Mucosa of rectum (tissue), 2 donors: ENCODE data around the gene HES3.
A peak's percentile ranks its signal among the peaks of the same experiment; 100 is the strongest.

Source experiments
- H3K27ac ChIP-seq, 2 donors: one replicate each; pipeline ENCODE4 v1.7.0; 2013; ENCODE audit warnings: inconsistent platforms in 2 of 2, low read depth in 2 of 2, low read length in 2 of 2
- H3K27me3 ChIP-seq, 2 donors: one replicate each; pipeline ENCODE4 v1.7.0; 2013; ENCODE audit warnings: low read length in 2 of 2; ENCODE audit not compliant: control insufficient read depth in 2 of 2, insufficient read depth in 2 of 2
- H3K36me3 ChIP-seq, 2 donors: one replicate each; pipeline ENCODE4 v1.7.0; 2013; ENCODE audit warnings: low read length in 2 of 2; ENCODE audit not compliant: control insufficient read depth in 2 of 2, insufficient read depth in 2 of 2
- H3K4me1 ChIP-seq, 2 donors: one replicate each; pipeline ENCODE4 v1.7.0; 2013; ENCODE audit warnings: low read length in 2 of 2, mild to moderate bottlenecking in 1 of 2; ENCODE audit not compliant: control insufficient read depth in 2 of 2, insufficient read depth in 2 of 2
- H3K4me3 ChIP-seq, 2 donors: one replicate each; pipeline ENCODE4 v1.7.0; 2013; ENCODE audit warnings: low read length in 2 of 2
- H3K9ac ChIP-seq, 2 donors: one replicate each; pipeline ENCODE4 v1.7.0; 2013; ENCODE audit warnings: low read length in 2 of 2, low read depth in 1 of 2, mild to moderate bottlenecking in 1 of 2
- H3K9me3 ChIP-seq, 2 donors: one replicate each; pipeline ENCODE4 v1.7.0; 2013; ENCODE audit warnings: low read length in 2 of 2; ENCODE audit not compliant: control insufficient read depth in 2 of 2
- donor health status: healthy.
- donor health status: Normal muscosa, but diverticular disease.

HES3 gene

DNA sequence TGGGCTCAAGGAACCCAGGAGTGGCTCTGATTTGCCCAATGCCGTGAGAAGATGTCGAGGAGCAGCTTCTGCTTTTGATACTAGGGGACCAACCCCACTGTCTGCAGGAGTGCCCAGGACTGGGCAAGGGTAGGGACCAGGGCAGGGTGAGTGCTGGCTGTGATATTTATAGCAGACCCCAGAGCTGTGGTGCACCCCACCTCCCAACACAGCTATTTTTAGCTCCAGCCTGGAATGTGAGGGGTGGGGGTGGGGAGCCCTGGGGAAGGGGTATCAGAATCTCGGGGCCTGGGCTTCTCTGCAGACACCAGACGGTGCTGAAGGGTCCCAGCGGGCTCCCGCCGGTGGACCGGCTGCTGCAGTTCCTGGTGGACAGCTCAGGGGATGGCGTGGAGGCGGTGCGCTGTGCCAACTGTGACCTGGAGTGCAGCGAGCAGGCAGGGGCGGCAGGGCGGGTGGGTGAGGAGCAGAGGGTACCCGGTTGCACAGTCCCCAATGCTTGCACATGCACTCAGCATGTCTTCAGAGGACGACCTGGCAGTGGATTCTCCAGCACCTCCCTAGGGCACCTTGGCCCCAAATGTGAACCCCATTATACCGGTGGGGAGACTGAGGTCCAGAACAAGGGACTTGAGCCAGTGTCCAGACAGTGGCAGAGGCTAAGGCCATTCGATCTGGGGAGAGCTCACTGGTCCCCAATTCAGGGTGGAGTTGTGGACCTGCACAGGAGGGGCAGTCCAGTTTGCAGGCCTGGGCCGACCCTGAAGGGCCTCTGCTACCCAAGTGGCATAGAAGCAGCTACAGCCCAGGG is 36.7 kb upstream of the HES3 start:
- Histone ChIP-seq H3K9me3 (no peaks in the 10 kb centered on the region), H3K27ac (no peak overlapping the region), H3K9ac (no peak overlapping the region), H3K4me1 (peaks cover 10 to 27% of the 10 kb centered on the region in 2 donors), H3K36me3 (no peaks in the 10 kb centered on the region), H3K4me3 (peak overlapping the region in 1 of 2 donors; percentile 84), H3K27me3 (no peaks in the 10 kb centered on the region)

DNA sequence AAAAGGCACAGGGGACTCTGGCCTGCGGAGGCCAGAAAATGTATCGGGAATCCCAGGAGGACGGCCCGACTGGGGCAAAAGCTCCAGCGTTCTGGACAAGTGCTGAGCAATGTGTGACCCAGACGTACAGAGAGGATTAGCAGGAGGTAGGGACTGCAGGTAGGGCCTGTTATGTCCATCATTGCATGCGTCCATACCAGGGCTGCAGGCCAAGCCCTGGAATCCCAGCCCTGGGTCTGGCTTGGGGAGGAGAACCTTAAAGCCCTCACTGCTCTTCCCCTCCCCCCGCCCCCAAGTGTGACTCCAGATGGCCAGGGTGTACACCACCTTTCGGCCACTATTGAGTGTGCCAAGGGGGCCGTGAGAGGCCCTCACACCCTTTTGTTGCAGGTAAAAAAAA is 36.1 kb upstream of the HES3 start:
- no peak overlapping the region for H3K27ac ChIP-seq
- H3K4me3 ChIP-seq = no peak overlapping the region

DNA sequence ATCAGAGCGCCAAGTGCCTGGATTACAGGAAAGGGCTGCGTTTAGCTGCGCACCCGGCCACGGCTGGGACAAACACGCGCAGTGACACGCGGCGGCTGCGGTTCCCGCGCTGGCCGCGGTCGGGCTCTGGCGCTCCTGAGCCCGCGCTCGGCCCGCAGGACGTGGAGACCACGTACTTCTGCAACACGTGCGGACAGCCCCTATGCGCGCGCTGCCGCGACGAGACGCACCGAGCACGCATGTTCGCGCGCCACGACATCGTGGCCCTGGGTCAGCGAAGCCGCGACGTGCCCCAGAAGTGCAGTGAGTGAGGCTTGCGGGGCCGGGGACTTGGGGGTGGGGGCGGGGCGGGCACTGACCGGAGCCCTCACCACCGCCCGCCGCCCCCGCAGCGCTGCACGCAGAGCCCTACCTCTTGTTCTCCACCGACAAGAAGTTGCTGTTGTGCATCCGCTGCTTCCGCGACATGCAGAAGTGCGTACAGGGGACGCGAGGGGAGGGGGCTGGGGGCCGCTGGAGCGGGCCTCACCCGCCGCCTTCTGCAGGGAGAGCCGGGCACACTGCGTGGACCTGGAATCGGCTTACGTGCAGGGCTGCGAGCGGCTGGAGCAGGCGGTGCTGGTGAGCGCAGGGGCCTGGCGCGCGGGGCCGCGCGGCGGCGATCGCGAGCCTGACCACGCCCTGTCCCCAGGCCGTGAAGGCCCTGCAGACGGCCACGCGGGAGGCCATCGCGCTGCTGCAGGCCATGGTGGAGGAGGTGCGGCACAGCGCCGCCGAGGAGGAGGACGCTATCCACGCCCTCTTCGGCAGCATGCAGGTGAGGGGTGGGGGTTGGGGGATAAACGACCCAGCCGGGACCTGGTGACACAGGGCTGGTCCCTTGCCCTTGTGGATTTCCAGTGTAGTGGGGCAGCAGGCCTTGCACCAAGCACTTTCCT is 35.0 kb upstream of the HES3 start:
- peak overlapping the region; percentile 48 to 60 for H3K4me3 ChIP-seq
- H3K9ac ChIP-seq = no peak overlapping the region
- no peaks in the 10 kb centered on the region for H3K9me3 ChIP-seq
- H3K27ac ChIP-seq = no peak overlapping the region
- no peaks in the 10 kb centered on the region for H3K27me3 ChIP-seq
- H3K4me1 ChIP-seq = peaks cover 10 to 27% of the 10 kb centered on the region in 2 donors
- H3K36me3 ChIP-seq = no peaks in the 10 kb centered on the region

More for the DNA sequence above, 36.1 kb upstream of the HES3 start:
- no peaks in the 10 kb centered on the region for H3K36me3 ChIP-seq
- no peaks in the 10 kb centered on the region for H3K9me3 ChIP-seq
- no peaks in the 10 kb centered on the region for H3K27me3 ChIP-seq
- H3K9ac ChIP-seq = no peak overlapping the region
- peaks cover 10 to 27% of the 10 kb centered on the region in 2 donors for H3K4me1 ChIP-seq

DNA sequence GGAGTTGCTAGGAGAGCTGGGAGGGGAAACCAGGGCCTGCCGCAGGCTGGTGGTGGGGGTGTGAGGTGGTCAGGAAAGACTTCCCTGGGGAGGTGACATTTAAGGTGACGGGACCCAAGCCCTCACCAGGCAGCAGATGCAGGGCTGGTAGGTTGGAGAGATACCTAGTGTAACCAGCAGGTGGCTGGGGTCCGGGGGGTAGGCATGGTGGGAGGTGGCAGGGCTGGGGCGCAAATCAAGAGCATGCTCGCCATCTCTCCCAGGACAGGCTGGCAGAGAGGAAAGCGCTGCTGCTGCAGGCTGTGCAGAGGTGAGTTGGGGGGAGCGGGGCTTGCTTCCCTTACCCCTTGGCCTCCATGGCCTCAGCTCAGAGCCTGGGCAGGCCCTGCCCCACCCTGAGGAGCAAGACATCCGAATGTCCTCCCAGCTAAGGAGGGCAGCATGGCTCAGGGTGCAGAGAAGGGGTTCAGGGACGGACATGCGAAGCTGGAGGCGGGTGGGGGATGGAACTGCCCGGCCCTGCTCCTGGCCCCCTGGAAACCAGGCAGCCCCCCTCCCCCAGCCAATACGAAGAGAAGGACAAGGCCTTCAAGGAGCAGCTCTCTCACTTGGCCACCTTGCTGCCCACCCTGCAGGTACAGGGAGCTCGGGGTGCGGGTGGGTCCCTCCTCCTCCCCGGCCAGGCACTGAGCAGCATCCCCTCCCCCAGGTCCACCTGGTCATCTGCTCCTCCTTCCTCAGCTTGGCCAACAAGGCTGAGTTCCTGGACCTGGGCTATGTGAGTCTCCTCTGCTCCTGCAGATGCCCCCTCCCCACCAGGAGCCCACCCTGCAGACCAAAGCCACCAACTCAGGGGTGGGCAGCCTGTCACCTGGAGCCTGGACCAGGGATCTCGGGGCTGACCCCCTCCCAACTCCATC is 34.1 kb upstream of the HES3 start:
- Histone ChIP-seq H3K9ac (no peak overlapping the region), H3K27ac (no peak overlapping the region), H3K4me1 (peaks cover 7 to 23% of the 10 kb centered on the region in 2 donors), H3K4me3 (peak overlapping the region; percentile 48 to 60), H3K27me3 (no peaks in the 10 kb centered on the region), H3K9me3 (no peaks in the 10 kb centered on the region), H3K36me3 (no peaks in the 10 kb centered on the region)

DNA sequence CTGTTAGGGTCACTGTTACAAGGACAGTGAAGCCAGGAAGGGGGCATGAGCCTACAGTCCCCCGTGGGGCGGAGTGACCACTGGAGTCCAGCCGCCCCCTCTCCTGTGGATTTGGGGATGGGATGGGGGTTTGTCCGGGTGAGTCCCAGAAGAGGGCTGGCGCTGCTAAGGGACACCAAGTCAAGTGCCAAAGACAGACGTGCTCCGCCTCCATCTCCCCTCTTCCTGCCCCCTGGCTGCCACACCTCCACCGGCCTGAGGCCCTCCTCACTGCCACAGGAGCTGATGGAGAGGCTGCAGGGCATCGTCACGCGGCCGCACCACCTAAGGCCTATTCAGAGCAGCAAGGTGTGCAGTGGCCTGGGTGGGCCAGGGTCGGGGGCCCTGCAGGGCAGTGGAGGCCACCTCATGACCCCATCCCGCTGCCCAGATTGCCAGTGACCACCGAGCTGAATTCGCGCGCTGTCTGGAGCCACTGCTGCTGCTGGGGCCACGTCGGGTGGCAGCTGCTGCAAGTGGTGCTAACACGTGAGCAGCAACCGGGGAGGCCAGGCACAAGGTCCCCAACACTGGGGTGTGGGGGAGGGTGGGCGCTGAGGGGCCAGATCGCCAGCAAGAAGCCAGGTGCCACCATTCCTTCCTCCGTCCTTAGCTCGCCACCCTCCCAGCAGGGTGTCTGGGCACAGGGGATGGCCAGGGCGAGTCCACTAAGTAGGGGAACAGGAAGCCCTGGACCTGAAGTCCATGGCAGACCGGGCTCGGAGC is 33.2 kb upstream of the HES3 start:
- Histone ChIP-seq H3K9ac (no peak overlapping the region), H3K36me3 (no peaks in the 10 kb centered on the region), H3K27me3 (no peaks in the 10 kb centered on the region), H3K27ac (no peak overlapping the region), H3K9me3 (no peaks in the 10 kb centered on the region), H3K4me3 (no peak overlapping the region), H3K4me1 (peaks cover 4 to 21% of the 10 kb centered on the region in 2 donors)

DNA sequence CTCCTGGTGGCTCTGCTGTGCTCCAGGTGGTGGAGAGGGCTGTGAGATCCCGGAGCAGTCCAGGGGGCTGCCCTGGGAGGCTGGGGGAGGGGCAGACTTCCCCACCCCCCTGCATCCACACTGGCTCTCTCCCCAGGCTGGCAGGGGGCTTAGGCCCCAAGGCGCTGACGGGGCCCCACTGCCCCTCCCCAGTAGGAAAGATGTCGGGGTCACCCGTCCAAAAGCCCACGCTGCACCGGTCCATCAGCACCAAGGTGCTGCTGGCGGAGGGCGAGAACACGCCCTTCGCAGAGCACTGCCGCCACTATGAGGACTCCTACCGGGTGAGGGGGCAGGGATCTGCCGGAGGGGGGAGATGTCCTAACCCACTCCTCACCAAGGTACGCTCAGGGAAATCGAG is 32.2 kb upstream of the HES3 start:
- Histone ChIP-seq H3K4me1 (peaks cover 4 to 15% of the 10 kb centered on the region in 2 donors), H3K9ac (no peak overlapping the region), H3K9me3 (no peaks in the 10 kb centered on the region), H3K27ac (no peak overlapping the region), H3K4me3 (no peak overlapping the region), H3K27me3 (no peaks in the 10 kb centered on the region), H3K36me3 (no peaks in the 10 kb centered on the region)

DNA sequence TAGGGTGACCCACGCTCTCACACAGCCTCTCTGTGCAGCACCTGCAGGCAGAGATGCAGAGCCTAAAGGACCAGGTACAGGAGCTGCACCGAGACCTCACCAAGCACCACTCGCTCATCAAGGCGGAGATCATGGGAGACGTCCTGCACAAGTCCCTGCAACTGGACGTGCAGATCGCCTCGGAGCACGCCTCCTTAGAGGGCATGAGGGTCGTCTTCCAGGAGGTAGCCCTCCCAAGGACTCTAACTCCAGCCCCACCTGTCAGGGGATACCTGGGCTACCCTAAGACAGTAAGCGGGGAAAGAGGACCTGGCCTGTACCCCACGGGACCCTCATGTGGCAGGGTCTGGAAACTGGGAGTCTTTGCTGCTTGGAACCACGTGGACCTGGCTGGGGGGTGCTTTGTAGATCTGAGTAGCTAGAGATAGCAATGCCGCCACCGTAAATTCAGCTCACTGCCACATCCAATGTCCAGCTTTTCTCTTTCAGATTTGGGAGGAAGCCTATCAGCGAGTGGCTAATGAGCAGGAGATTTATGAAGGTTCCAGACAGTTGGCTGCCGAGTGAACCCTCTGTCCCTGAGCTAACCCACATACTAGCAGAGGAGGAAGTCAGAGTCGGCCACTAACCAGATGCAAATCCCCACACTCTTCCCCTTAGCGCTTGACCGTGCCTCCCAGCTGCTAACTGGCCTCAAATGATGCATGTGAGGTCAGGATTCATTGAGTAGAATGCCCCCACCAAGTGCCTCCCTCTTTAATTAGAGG is 31.6 kb upstream of the HES3 start:
- Histone ChIP-seq H3K27me3 (no peaks in the 10 kb centered on the region), H3K4me3 (no peak overlapping the region)

DNA sequence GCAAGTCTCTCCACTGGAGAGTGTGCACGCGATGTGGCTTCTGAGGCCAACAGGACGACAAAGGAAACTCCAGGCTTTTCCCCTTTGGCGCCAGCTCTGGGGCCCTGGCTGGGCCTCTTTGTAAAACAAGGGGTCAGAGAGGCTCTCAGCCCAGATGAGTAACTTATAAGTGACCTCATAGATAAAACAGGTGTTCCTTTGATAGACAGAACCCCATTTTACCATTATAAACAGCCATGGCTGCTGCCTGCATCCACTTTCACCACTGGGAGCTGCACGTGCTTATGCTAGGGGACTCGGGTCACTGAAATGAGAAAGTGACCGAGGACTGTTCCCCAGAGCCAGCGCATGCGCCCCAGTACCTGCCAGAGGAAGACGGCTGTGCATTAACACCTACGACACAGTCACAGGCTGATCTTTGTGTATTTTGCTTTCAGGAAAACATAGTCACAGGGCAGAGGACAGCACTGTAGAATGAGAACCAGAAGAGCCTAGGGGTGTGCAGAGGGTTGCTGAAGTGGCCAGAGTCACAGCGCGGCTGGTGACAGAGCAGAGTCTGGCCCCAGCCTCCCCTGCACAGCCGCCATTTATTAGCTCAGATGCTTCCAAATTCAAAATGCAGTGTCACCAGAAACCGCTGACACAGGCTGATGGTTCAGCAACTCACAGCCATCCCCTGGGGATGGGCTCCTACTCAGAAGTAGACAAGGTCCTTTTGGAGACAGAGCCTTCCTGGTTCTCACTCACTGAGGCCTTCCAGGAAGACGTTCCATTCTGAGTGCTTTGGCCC is 25.4 kb upstream of the HES3 start:
- H3K9ac ChIP-seq = no peak overlapping the region
- H3K27me3 ChIP-seq = no peaks in the 10 kb centered on the region
- peaks cover 2 to 13% of the 10 kb centered on the region in 2 donors for H3K36me3 ChIP-seq
- H3K4me1 ChIP-seq = no peaks in the 10 kb centered on the region
- H3K4me3 ChIP-seq = no peak overlapping the region
- H3K27ac ChIP-seq = no peak overlapping the region
- no peaks in the 10 kb centered on the region for H3K9me3 ChIP-seq

More for the DNA sequence above, 31.6 kb upstream of the HES3 start:
- H3K27ac ChIP-seq = no peak overlapping the region
- H3K9me3 ChIP-seq = no peaks in the 10 kb centered on the region
- peaks cover 0 to 11% of the 10 kb centered on the region in 2 donors for H3K4me1 ChIP-seq
- H3K36me3 ChIP-seq = no peaks in the 10 kb centered on the region
- no peak overlapping the region for H3K9ac ChIP-seq
